Adrenal gland (tissue), 5 donors: ENCODE data around the gene SAP30BP.

ENCODE experiments used
- CTCF ChIP-seq, 6 experiments: fragments of 450-650 bp in 4 of 6; fragments of 200-600 bp in 2 of 6; sonication (generic) in 1 of 6; IDR thresholded peaks; 1 replicate in 5 of 6; 2 replicates in 1 of 6; pipeline versions ENCODE4 v1.5.1 to v1.8.0; 2016 to 2021; ENCODE audit warnings: antibody characterized with exemption in 6 of 6, mild to moderate bottlenecking in 2 of 6, moderate library complexity in 1 of 6
- POLR2A ChIP-seq, 2 donors: fragments of 450-650 bp; IDR thresholded peaks; one replicate each; pipeline ENCODE4 v1.6.1; 2017; ENCODE audit warnings: antibody characterized with exemption in 2 of 2, mild to moderate bottlenecking in 2 of 2, moderate library complexity in 1 of 2
- donor health status: DM: no; HTN: no; CAD: no.

DNA sequence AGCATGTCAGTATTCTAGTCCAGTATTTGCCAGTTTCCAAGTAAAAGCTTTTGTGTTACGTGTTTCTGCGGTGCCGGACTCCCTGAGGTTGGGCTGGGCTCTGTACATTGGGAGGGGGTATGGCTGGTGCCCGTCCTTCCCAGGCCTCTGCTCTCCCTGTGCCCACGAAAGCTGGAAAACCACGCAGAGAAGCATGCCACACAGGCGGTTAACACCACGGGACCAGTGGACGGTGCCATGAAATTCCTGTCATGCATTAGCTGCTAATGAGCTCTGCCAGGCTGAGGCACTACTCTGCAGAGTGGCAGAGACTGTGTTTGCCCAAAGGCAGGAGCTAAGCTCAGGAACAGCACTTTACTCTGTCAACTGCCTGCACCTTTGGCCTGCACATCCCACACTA, 25.8 kb upstream of the SAP30BP start:
- TF ChIP-seq CTCF (IDR thresholded peaks at IDR 0.05) (no peak), POLR2A (IDR thresholded peaks at IDR 0.05) (no peak)
